ENCODE results near the gene SDK2. TPM values are rescaled to one million over a fixed set of nuclear protein-coding genes. Genes with fewer than 3 reads are reported as not detected.
A peak's percentile ranks its signal among the peaks of the same experiment; 100 is the strongest.

Gene SDK2
- total and polyA plus RNA-seq, 2 donors from 2014 or later: 0.37 to 2.4 TPM

GRCh38 chr17:73434154-73434553, 210.1 kb downstream of the SDK2 start:
- no peak overlapping the region for H3K9ac ChIP-seq (ENCODE audit: low read length in 3 of 3)
- H3K4me1 ChIP-seq (ENCODE audit: control insufficient read depth in 2 of 3, insufficient read depth in 2 of 3, low read depth in 1 of 3, low read length in 3 of 3): no peaks in the 10 kb centered on the region
- H3K36me3 ChIP-seq (ENCODE audit: control insufficient read depth in 2 of 3, insufficient read depth in 3 of 3, low read length in 3 of 3): no peaks in the 10 kb centered on the region
- TF ChIP-seq CTCF (IDR thresholded peaks at IDR 0.05; ENCODE audit: borderline replicate concordance, extremely low read depth, insufficient read depth): no peak
- FAIRE-seq: no peak
- H3K4me3 ChIP-seq (ENCODE audit: low read length in 3 of 3): no peak overlapping the region
- no peak overlapping the region for H3K27ac ChIP-seq (ENCODE audit: low read depth in 2 of 2, low read length in 2 of 2)
- peak in 1 of 5 donors; percentile 52 for DNase-seq
- no peaks in the 10 kb centered on the region for H3K9me3 ChIP-seq (ENCODE audit: control insufficient read depth in 2 of 3, insufficient read depth in 1 of 3, low read length in 3 of 3)
- intact Hi-C loops (cut with DNase I): loop anchor here (5.0 kb wide), 1 partner anchor 278 kb away; no protein-coding TSS in a partner anchor
- H3K27me3 ChIP-seq (ENCODE audit: control insufficient read depth, insufficient read depth, low read length): no peaks in the 10 kb centered on the region

- Histone ChIP-seq H3K4me3 (ENCODE audit: low read length in 3 of 3) (no peak overlapping the region), H3K27ac (ENCODE audit: low read depth in 2 of 2, low read length in 2 of 2) (no peak overlapping the region), H3K9ac (ENCODE audit: low read length in 3 of 3) (no peak overlapping the region), H3K27me3 (ENCODE audit: control insufficient read depth, insufficient read depth, low read length) (no peaks in the 10 kb centered on the region), H3K36me3 (ENCODE audit: control insufficient read depth in 2 of 3, insufficient read depth in 3 of 3, low read length in 3 of 3) (no peaks in the 10 kb centered on the region), H3K4me1 (ENCODE audit: control insufficient read depth in 2 of 3, insufficient read depth in 2 of 3, low read depth in 1 of 3, low read length in 3 of 3) (no peaks in the 10 kb centered on the region), H3K9me3 (ENCODE audit: control insufficient read depth in 2 of 3, insufficient read depth in 1 of 3, low read length in 3 of 3) (no peaks in the 10 kb centered on the region)
- intact Hi-C loops (cut with DNase I): loop anchor here (5.0 kb wide), 1 partner anchor 279 kb away; no protein-coding TSS in a partner anchor
- DNase-seq (peak in 1 of 5 donors; percentile 64), FAIRE-seq (no peak)
- no peak for TF ChIP-seq CTCF (IDR thresholded peaks at IDR 0.05; ENCODE audit: borderline replicate concordance, extremely low read depth, insufficient read depth)
These were observed 210.7 kb downstream of the SDK2 start for GRCh38 chr17:73433501-73433900.

- H3K9ac ChIP-seq (ENCODE audit: low read length in 3 of 3): no peak overlapping the region
- H3K27me3 ChIP-seq (ENCODE audit: control insufficient read depth, insufficient read depth, low read length): no peaks in the 10 kb centered on the region
- H3K9me3 ChIP-seq (ENCODE audit: control insufficient read depth in 2 of 3, insufficient read depth in 1 of 3, low read length in 3 of 3): no peaks in the 10 kb centered on the region
- no peaks in the 10 kb centered on the region for H3K36me3 ChIP-seq (ENCODE audit: control insufficient read depth in 2 of 3, insufficient read depth in 3 of 3, low read length in 3 of 3)
- no peak overlapping the region for H3K4me3 ChIP-seq (ENCODE audit: low read length in 3 of 3)
- H3K27ac ChIP-seq (ENCODE audit: low read depth in 2 of 2, low read length in 2 of 2): no peak overlapping the region
- intact Hi-C loops (cut with DNase I): loop anchor here (5.0 kb wide), 1 partner anchor 280 kb away; no protein-coding TSS in a partner anchor
- no peak for FAIRE-seq
- peak in 1 of 5 donors; percentile 10 for DNase-seq
- TF ChIP-seq CTCF (IDR thresholded peaks at IDR 0.05; ENCODE audit: borderline replicate concordance, extremely low read depth, insufficient read depth): no peak
- H3K4me1 ChIP-seq (ENCODE audit: control insufficient read depth in 2 of 3, insufficient read depth in 2 of 3, low read depth in 1 of 3, low read length in 3 of 3): no peaks in the 10 kb centered on the region
These were observed 211.5 kb downstream of the SDK2 start for GRCh38 chr17:73432624-73433190.

Measured in kidney (tissue), 14 donors.